Lower leg skin (tissue), 4 donors: Measurements from ENCODE around the gene C1orf21. TPM values are rescaled to one million over a fixed set of nuclear protein-coding genes. Genes with fewer than 3 reads are reported as not detected.
A peak's percentile ranks its signal among the peaks of the same experiment; 100 is the strongest.

ENCODE experiments used
- DNase-seq, 2 donors: peaks; one replicate each; pipeline ENCODE4 v3.0.0-alpha.2; 2019; ENCODE audit warnings: low spot score in 2 of 2
- H3K4me3 ChIP-seq: fragments of 200-600 bp; sonication (generic); 2 replicates; pipeline ENCODE4 v1.5.1; 2017; ENCODE audit warnings: mild to moderate bottlenecking, low read depth; ENCODE audit not compliant: poor library complexity, severe bottlenecking
- POLR2A ChIP-seq, 2 donors: fragments of 450-650 bp; IDR thresholded peaks; one replicate each; pipeline ENCODE4 v1.6.1; 2016 to 2017; ENCODE audit warnings: antibody characterized with exemption in 2 of 2, mild to moderate bottlenecking in 1 of 2, moderate library complexity in 1 of 2
- WGBS, 2 donors: methylation state at CpG; one replicate each; pipeline ENCODE4 v1.1.5; 2018; 5-methylcytosine and 5-hydroxymethylcytosine counted together
- intact Hi-C: fragments of 100-400 bp; cut with DNase I; formaldehyde crosslinking; loops from one replicate; pipeline ENCODE4 v1.15.0; 2023; ENCODE audit warnings: low total_unique reads
- total RNA-seq, 4 donors: library from RNA; depleted of rRNA; stranded (reverse); fragments of >200 nt; gene quantifications; one replicate each; pipeline ENCODE4 v1.1.0, GENCODE V29; 2016
- TF ChIP-seq, protein P1 (sequence below), 3 donors: fragments of 450-650 bp; IDR thresholded peaks; one replicate each; pipeline ENCODE4 v1.5.1; 2016; ENCODE audit warnings: antibody characterized with exemption in 3 of 3, mild to moderate bottlenecking in 3 of 3, moderate library complexity in 2 of 3

C1orf21 gene
- total RNA-seq, 4 donors from 2014 or later: 37.6 to 79.4 (median 56.2) TPM

DNA sequence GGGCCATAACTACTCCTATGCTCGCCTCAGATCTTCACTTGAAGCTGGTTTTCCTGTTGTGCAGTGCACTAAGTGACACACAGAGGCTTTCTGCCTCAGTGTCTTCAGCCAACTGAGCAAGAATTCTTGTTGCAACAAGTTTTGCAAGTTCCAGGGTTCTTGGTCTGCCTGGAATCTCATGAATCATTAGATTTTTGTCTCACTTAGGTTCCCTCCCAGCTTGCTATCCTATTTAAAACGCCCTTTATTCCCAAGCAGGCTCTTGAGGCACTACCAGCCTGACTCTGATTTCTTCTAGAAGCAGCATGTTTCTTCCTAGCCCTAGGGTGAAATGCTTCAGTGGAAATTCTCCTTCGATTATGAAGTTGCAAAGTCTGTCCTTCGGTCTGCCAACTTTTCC, 158.8 kb downstream of the C1orf21 start:
- no peak for TF ChIP-seq POLR2A (IDR thresholded peaks at IDR 0.05)
- TF ChIP-seq, protein P1, sequence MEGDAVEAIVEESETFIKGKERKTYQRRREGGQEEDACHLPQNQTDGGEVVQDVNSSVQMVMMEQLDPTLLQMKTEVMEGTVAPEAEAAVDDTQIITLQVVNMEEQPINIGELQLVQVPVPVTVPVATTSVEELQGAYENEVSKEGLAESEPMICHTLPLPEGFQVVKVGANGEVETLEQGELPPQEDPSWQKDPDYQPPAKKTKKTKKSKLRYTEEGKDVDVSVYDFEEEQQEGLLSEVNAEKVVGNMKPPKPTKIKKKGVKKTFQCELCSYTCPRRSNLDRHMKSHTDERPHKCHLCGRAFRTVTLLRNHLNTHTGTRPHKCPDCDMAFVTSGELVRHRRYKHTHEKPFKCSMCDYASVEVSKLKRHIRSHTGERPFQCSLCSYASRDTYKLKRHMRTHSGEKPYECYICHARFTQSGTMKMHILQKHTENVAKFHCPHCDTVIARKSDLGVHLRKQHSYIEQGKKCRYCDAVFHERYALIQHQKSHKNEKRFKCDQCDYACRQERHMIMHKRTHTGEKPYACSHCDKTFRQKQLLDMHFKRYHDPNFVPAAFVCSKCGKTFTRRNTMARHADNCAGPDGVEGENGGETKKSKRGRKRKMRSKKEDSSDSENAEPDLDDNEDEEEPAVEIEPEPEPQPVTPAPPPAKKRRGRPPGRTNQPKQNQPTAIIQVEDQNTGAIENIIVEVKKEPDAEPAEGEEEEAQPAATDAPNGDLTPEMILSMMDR (IDR thresholded peaks at IDR 0.05): no peak
- peak in 1 of 2 donors; percentile 57 for DNase-seq
- H3K4me3 ChIP-seq: no peak overlapping the region
- intact Hi-C loops: no loop called here
- 33 to 43% methylated on average over 4 of the region's 4 CpGs for WGBS, 2 donors

DNA sequence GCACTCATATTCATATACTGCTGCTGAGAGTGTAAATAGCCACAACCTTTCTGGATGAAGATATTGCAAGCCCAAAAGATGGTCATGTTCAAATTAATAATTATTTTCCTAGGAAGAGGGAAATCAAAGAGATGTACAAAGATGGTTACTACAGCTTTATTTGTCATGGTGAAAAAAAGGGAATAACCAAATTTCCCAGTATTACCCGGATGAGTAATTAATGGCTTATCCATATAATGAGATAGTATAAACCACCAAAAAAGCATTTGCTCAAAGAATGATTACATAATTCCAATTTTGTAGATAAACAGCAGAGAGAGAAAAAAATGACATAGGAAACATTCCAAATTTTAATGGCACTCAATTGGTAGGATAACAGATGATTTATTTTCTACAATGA, 165.6 kb downstream of the C1orf21 start:
- TF ChIP-seq, protein P1 (IDR thresholded peaks at IDR 0.05): no peak
- intact Hi-C loops: loop anchor here (10.0 kb wide), 1 partner anchor 158 kb away; no protein-coding TSS in a partner anchor
- no peak overlapping the region for H3K4me3 ChIP-seq
- DNase-seq: no peak
- 94 to 96% methylated on average over 1 of the region's 1 CpG for WGBS, 2 donors

DNA sequence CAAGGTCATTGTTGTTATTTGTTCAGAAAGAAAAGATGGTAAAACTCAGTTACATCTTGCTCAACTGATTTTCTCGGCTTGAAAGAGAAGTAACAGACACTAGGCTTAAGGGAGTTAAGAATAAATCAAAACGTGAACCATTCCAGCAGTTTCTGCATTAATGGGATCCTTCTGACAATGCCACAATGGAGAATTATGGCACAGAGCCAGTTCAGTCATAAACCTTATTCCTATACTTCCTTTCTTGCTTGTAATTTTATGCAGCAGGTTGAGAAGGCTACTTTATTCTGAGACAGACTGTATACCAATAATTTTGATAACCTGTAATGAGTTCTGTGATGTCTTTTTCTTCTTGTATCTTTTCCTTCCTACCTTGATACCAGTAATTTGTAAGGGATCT, 167.0 kb downstream of the C1orf21 start:
- TF ChIP-seq, protein P1 (IDR thresholded peaks at IDR 0.05): no peak
- no peak for TF ChIP-seq POLR2A (IDR thresholded peaks at IDR 0.05)
- DNase-seq: no peak

DNA sequence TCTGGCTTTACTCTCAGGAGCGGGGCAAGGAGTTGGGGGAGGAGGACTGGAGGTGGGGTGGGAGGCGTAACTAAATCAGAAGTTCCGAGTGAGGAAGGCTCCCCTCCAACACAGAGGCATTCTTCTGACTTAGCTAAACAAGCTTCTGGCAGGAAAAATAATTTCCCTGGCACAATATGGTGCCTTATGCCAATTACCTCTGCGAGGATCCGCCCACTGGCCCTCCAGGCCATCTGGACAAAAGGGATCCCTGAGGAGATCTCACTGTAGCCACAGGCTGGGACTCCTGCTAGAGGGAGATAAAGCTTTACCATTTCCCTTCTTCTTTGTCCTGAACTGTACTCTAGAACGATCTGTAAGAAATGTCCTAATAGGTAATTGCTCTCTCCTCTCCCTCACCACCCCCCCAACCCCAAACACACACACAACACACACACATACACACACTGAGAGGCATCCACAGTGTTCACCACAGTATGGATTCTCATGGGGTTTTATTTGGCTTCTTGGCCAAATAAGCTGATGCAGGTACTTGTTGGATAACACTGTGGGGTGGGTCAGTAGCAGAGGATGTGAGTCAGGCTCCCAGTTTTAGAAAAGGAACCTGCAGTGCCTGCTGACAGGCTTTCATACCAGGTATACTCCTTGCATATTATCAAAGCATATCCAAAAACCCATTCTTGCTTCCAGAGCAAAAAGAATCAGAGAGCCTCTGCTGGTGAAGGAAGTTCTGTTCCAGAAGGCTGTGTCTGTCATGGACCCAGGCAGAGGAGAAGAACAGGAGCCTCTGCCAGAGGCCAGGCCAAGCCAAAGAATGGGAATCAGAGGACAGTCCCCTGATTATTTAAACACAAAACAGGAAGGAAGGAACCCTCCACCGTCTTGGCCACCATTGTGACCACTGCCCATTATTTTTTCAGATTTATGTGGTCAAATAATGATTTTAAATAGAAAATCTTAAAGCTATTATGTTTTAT, 169.1 kb downstream of the C1orf21 start:
- intact Hi-C loops: loop anchor here (10.0 kb wide), 1 partner anchor 161 kb away; no protein-coding TSS in a partner anchor
- H3K4me3 ChIP-seq: no peak overlapping the region
- no peak for DNase-seq
- WGBS, 2 donors: 48 to 61% methylated on average over 7 of the region's 7 CpGs
- TF ChIP-seq, protein P1 (IDR thresholded peaks at IDR 0.05): no peak
- TF ChIP-seq POLR2A (IDR thresholded peaks at IDR 0.05): no peak

More for the DNA sequence above, 167.0 kb downstream of the C1orf21 start:
- no peak overlapping the region for H3K4me3 ChIP-seq
- intact Hi-C loops: loop anchor here (10.0 kb wide), 1 partner anchor 159 kb away; no protein-coding TSS in a partner anchor
- 35 to 46% methylated on average over 2 of the region's 2 CpGs for WGBS, 2 donors

- H3K4me3 ChIP-seq: no peak overlapping the region
- no peak for DNase-seq
- intact Hi-C loops: loop anchor here (10.0 kb wide), 1 partner anchor 162 kb away; no protein-coding TSS in a partner anchor
- 61 to 81% methylated on average over 2 of the region's 2 CpGs for WGBS, 2 donors
- TF ChIP-seq, protein P1 (IDR thresholded peaks at IDR 0.05): no peak
- TF ChIP-seq POLR2A (IDR thresholded peaks at IDR 0.05): no peak
Observed at GRCh38 chr1:184556665-184557064, 169.8 kb downstream of the C1orf21 start.
